Body of pancreas (tissue), 4 donors: ENCODE measurements around the gene CIAO2B.

ENCODE experiments used
- POLR2A ChIP-seq, 3 donors: fragments of 450-650 bp; IDR thresholded peaks; one replicate each; pipeline ENCODE4 v1.6.1; 2016; ENCODE audit warnings: antibody characterized with exemption in 3 of 3, mild to moderate bottlenecking in 2 of 3
- TF ChIP-seq, protein P1 (sequence below), 7 experiments: fragments of 450-650 bp in 4 of 7; fragments of 200-600 bp in 3 of 7; sonication (generic) in 3 of 7; IDR thresholded peaks; one replicate each; pipeline ENCODE4 v1.5.1; 2016 to 2019; ENCODE audit warnings: antibody characterized with exemption in 7 of 7

DNA sequence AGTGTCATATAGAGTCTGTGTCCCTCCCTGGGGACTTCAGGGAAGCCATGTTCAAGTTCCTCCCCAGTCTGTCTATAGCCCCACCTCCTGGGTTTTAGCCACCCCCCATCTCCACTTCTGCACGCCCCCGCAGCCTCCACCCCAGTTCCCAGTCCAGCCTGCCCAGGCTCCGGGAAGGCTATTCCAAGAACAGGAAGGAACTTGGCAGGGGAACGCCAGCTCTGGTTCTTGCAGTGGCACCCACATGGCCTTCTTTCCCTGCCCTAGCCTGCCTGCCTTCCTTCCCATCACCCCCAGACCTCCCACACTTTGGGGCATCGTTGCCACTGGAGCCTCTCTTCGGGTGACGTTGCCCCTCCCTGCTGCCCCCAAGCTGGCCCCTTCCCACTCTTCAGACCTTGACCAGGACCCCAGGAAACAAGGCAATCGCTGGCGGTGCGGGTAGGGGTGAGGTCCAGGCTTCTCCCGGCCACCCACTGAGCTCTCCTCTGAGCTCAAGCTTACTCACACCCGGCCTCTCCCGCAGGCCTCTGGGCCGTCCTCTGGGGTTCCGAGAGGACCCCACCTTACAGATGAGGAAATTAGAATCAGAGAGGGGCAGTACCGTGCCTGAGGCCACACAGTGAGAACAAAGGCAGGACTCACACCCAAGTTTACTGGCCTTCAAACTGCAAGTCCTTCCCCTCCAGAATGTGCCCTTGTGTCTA lies 45.0 kb upstream of the CIAO2B start:
- TF ChIP-seq, protein P1, sequence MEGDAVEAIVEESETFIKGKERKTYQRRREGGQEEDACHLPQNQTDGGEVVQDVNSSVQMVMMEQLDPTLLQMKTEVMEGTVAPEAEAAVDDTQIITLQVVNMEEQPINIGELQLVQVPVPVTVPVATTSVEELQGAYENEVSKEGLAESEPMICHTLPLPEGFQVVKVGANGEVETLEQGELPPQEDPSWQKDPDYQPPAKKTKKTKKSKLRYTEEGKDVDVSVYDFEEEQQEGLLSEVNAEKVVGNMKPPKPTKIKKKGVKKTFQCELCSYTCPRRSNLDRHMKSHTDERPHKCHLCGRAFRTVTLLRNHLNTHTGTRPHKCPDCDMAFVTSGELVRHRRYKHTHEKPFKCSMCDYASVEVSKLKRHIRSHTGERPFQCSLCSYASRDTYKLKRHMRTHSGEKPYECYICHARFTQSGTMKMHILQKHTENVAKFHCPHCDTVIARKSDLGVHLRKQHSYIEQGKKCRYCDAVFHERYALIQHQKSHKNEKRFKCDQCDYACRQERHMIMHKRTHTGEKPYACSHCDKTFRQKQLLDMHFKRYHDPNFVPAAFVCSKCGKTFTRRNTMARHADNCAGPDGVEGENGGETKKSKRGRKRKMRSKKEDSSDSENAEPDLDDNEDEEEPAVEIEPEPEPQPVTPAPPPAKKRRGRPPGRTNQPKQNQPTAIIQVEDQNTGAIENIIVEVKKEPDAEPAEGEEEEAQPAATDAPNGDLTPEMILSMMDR (IDR thresholded peaks at IDR 0.05), result no peak
- no peak for TF ChIP-seq POLR2A (IDR thresholded peaks at IDR 0.05)
